ENCODE measurements around the gene FRMD4B. TPM values are rescaled to one million over a fixed set of nuclear protein-coding genes. Genes with fewer than 3 reads are reported as not detected.
"Not testable (repeated sequence)": the region's sequence is repeated elsewhere in the genome, so short reads cannot be mapped to it uniquely, and the experiment has no call there.

Gene FRMD4B
- total RNA-seq, 1 experiment from 2014 or later = 17.4 TPM

- DNase-seq (ENCODE audit: low read depth); in situ Hi-C loops (cut with HindIII; ENCODE audit: low pct_unique_long_range_greater_than_20kb, low sequenced_read_pairs): not testable (repeated sequence)
Observed at GRCh38 chr3:69276191-69276590, 109.7 kb downstream of the FRMD4B start.

DNA sequence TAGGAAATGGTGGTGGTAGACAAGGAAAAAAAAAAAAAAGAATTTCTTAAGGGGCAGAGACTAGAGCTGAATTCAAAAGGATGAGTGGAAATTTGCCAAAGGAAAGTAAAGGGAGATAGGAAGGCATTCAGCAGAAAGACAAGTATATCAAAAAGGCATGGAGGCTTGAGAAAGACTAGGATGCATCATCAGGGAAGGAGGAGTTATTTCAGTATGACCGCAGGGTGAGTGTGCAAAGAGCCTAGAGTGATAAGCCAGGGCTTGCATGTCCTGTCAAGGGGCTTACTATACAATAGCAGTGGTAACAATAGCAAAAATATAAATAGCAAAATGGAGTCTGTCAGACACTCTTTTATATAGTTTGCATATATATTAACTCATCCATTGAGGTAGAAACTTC lies 112.0 kb downstream of the FRMD4B start:
- no peak for DNase-seq (ENCODE audit: low read depth)
- in situ Hi-C loops (cut with HindIII; ENCODE audit: low pct_unique_long_range_greater_than_20kb, low sequenced_read_pairs) = no loop called here

DNA sequence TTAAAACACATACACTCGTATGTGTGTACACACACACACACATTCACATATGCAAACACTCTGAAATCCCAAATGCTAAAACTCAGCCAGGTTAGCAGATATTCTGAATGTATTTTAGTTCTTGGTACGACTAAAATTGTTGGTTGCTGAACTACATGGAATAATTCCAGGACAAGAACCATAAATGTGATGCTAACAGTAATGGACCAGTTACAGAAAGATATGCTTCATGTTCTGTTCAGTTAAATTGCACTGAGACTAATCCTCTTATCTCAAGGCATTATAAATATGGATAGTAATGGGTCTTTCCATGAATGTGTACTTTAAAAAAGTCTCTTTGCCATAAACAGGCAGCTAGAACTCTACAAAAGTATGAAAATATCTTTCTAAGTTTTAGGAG lies 113.3 kb downstream of the FRMD4B start:
- DNase-seq (ENCODE audit: low read depth) = no peak
- in situ Hi-C loops (cut with HindIII; ENCODE audit: low pct_unique_long_range_greater_than_20kb, low sequenced_read_pairs) = no loop called here

GRCh38 chr3:69271098-69271497 lies 114.8 kb downstream of the FRMD4B start:
- in situ Hi-C loops (cut with HindIII; ENCODE audit: low pct_unique_long_range_greater_than_20kb, low sequenced_read_pairs) = no loop called here
- DNase-seq (ENCODE audit: low read depth) = no peak

DNA sequence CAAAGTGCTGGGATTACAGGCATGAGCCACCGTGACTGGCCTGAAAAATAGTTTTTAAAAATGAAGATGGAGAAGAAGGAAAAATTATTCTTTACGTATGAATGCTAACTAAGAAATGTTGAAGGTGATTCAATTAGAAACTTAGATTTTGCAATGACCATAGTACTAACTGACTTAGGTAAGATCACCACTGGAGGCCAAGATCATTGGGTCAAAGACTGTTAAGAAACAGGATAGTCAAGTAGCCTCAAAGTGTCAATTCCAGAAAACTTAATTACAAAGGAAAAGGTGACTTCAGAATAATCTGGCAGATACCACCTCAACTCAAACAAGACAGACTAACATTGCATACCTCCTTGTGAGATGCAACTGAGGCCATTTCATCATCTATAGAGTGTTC lies 119.3 kb downstream of the FRMD4B start:
- no peak for DNase-seq (ENCODE audit: low read depth)
- in situ Hi-C loops (cut with HindIII; ENCODE audit: low pct_unique_long_range_greater_than_20kb, low sequenced_read_pairs) = no loop called here

GRCh38 chr3:69266071-69266470 lies 119.8 kb downstream of the FRMD4B start:
- in situ Hi-C loops (cut with HindIII; ENCODE audit: low pct_unique_long_range_greater_than_20kb, low sequenced_read_pairs); DNase-seq (ENCODE audit: low read depth): not testable (repeated sequence)

GRCh38 chr3:69260843-69261405 lies 125.0 kb downstream of the FRMD4B start:
- in situ Hi-C loops (cut with HindIII; ENCODE audit: low pct_unique_long_range_greater_than_20kb, low sequenced_read_pairs); DNase-seq (ENCODE audit: low read depth): not testable (repeated sequence)

- DNase-seq (ENCODE audit: low read depth) = no peak
- in situ Hi-C loops (cut with HindIII; ENCODE audit: low pct_unique_long_range_greater_than_20kb, low sequenced_read_pairs) = no loop called here
Observed at GRCh38 chr3:69260216-69260787, 125.6 kb downstream of the FRMD4B start.

DNA sequence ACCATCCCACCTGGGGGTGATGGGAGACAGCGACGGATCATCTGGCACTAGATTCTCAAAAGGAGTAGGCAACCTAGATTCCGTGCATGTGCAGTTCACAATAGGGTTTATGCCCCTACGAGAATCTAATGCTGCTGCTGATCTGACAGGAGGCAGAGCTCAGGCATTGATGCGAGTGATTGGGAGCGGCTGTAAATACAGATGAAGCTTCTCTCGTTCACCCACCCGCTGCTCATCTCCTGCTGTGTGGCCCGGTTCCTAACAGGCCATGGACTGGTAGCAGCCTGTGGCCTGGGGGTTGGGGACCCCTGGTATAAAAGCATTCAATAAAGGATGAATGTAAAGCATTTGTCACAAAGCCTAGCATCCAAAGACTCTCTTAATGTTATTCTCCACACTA lies 126.8 kb downstream of the FRMD4B start:
- in situ Hi-C loops (cut with HindIII; ENCODE audit: low pct_unique_long_range_greater_than_20kb, low sequenced_read_pairs) = no loop called here
- no peak for DNase-seq (ENCODE audit: low read depth)

- in situ Hi-C loops (cut with HindIII; ENCODE audit: low pct_unique_long_range_greater_than_20kb, low sequenced_read_pairs) = no loop called here
- no peak for DNase-seq (ENCODE audit: low read depth)
Observed at GRCh38 chr3:69255928-69256327, 130.0 kb downstream of the FRMD4B start.

- DNase-seq (ENCODE audit: low read depth) = no peak
- in situ Hi-C loops (cut with HindIII; ENCODE audit: low pct_unique_long_range_greater_than_20kb, low sequenced_read_pairs) = no loop called here
Observed at GRCh38 chr3:69254351-69254750, 131.5 kb downstream of the FRMD4B start.

DNA sequence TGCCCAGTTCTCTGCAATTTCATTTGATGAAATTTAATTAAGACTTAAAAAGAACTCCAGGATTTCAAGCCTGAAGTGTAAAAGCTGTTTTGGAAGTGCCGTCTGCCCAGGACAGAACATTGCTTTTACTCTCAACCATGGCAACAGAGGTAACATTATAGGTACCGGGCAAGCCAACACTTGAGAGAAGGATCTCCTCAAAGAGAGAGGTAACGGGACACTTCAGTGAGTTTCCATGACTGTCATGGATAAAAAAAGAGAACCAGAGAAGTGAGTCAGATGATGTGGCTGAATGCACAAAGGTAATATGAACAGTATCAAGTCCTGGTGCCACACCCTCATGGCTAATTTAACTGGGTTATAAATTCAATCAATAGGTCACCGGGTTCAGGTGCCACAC lies 133.3 kb downstream of the FRMD4B start:
- in situ Hi-C loops (cut with HindIII; ENCODE audit: low pct_unique_long_range_greater_than_20kb, low sequenced_read_pairs) = no loop called here
- DNase-seq (ENCODE audit: low read depth) = peak; percentile 46

- in situ Hi-C loops (cut with HindIII; ENCODE audit: low pct_unique_long_range_greater_than_20kb, low sequenced_read_pairs) = no loop called here
- no peak for DNase-seq (ENCODE audit: low read depth)
Observed at GRCh38 chr3:69252141-69252540, 133.7 kb downstream of the FRMD4B start.

DNA sequence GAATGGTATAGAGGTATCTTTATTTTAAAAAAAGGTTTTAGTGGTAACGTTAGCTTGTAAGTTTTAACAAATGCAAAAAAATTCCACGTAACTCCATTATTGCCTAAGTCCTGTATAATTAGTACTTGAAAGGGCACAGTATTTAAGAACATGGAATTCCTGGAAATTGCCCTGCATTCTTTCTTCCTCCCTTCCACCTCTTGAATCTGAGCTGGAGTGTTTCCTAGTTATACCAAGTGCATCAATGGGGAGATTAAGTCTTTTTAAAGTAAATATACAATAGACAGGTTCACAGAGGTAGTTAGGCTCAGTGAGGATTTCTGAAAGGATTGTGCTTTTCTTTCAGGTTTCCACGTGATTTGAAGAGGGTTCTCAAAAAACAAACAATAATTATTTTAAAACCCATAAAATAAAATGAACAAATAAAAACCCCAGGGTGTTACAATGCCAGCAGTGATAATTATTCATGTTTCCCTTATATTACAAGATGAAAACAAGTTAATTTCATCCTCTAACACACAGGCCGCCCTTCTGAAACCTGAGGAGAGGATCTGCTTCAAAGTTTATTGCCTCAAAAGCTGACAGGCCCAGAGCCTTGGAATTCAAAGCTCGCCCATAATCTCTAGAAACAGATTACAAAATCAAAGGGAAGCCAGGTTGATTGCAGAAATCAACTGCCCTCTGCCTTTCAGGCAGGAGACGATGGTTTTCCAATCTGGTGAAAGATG lies 134.6 kb downstream of the FRMD4B start:
- no peak for DNase-seq (ENCODE audit: low read depth)
- in situ Hi-C loops (cut with HindIII; ENCODE audit: low pct_unique_long_range_greater_than_20kb, low sequenced_read_pairs) = no loop called here

- in situ Hi-C loops (cut with HindIII; ENCODE audit: low pct_unique_long_range_greater_than_20kb, low sequenced_read_pairs) = no loop called here
- peak; percentile 88 for DNase-seq (ENCODE audit: low read depth)
Observed at GRCh38 chr3:69250014-69250413, 135.9 kb downstream of the FRMD4B start.

DNA sequence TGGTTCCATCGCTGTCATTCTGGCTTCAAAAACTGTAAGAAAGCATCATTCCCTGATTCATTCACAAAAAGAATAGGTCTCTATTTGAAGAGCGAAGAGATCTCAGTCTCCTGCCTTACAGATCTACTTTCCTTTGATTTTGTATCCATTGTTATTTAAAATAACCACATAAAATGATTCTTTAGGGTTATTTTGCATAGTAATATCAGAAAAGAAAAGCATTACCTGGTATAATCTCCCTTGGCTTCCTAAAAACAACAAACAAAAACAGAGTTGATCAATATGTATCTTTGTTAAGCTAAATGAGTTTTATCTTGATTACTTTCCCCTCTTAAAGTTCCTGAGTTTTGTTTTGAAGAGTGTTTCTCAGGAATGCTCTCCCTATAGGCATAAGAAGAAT lies 136.9 kb downstream of the FRMD4B start:
- in situ Hi-C loops (cut with HindIII; ENCODE audit: low pct_unique_long_range_greater_than_20kb, low sequenced_read_pairs) = no loop called here
- no peak for DNase-seq (ENCODE audit: low read depth)

- peak; percentile 94 for DNase-seq (ENCODE audit: low read depth)
- in situ Hi-C loops (cut with HindIII; ENCODE audit: low pct_unique_long_range_greater_than_20kb, low sequenced_read_pairs) = no loop called here
Observed at GRCh38 chr3:69248436-69248835, 137.5 kb downstream of the FRMD4B start.

DNA sequence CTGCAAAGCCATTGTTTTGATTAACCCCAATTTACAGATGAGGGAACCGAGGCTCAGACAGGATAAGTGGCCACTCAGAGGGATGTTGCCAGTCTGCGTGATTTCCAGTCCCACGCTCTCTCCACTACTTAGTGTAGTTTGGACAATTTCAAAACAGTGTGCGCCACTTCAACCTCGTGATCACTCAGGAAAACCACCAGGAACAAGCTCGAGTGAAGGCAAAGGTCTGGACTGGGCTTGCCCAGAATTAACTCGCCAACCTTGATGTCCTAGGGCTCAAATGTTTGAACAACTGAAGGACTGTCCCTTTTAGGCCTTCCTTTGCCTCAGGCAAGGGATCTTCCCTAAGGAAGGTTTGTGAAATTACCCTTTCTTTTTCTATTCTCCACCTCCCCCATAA lies 139.3 kb downstream of the FRMD4B start:
- no peak for DNase-seq (ENCODE audit: low read depth)
- in situ Hi-C loops (cut with HindIII; ENCODE audit: low pct_unique_long_range_greater_than_20kb, low sequenced_read_pairs) = no loop called here

GRCh38 chr3:69244039-69244438 lies 141.8 kb downstream of the FRMD4B start:
- in situ Hi-C loops (cut with HindIII; ENCODE audit: low pct_unique_long_range_greater_than_20kb, low sequenced_read_pairs) = no loop called here
- no peak for DNase-seq (ENCODE audit: low read depth)

DNA sequence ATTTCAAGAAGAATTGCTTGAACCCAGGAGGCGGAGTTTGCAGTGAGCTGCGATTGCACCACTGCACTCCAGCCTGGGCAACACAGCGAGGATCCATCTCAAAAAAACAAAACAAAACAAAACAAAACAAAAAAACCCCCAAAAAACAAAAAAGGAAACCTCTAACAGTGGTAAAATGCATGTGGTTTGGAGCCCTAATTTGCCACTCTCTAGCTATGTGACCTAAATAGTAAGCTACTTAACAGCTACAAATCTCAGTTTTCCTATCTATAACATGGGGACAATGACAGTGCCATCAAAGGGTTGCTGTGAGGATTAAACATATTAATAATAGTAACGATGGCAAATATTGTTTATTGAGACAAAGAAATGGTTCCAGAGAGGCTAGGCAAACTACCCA lies 144.1 kb downstream of the FRMD4B start:
- in situ Hi-C loops (cut with HindIII; ENCODE audit: low pct_unique_long_range_greater_than_20kb, low sequenced_read_pairs) = no loop called here
- no peak for DNase-seq (ENCODE audit: low read depth)
